HG03108 (cell line): ENCODE measurements around the gene TSKU.

Experiments used
- ATAC-seq: cut with Tn5 transposase; IDR thresholded peaks from one replicate; pipeline ENCODE4 v1.9.1; 2021; ENCODE audit warnings: moderate library complexity; ENCODE audit not compliant: unreplicated experiment

Gene TSKU

GRCh38 chr11:76750746-76751145 is 32.4 kb upstream of the TSKU start:
- no peak for ATAC-seq

DNA sequence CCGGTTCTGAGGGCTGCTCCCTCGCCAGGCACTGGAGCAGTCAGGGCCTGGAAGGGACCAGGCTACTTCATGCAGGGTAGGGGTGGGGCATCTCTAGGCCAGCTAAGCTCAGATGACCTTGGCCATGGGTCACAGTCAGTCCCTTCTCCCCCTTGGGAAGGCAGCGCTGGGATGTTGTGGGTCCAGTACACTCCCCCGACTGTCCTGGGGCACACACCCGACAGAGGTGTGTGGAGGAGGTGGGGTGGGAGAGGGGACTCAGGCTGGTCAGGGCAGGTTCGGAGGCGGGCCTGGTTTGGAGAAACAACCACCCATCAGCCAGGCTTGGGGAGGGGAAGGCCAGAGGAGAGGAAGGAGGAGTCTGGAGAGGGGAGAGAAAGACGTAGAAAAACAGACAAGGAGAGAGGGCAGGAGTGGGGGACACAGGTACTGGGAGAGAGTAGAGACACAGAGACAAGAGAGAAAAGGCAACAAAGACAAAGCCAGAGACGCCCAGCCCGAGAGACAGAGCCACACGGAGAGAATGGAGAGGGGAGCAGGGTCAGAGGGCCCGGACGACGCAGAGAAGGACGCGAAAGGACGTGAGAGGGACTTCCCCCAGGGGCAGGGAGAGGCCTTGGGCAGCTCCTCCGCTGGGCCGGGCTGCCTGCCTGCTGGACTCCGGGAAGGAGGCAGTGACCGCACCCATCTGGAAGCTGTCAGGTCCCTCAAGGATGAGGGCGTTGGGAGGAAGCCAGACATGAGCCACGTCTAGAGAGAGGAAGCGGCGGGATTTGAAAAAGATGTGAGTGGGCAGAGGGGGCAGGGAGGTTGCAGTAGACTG is 30.6 kb upstream of the TSKU start:
- no peak for ATAC-seq

- no peak for ATAC-seq
These were observed 29.7 kb upstream of the TSKU start for GRCh38 chr11:76753449-76753848.

- ATAC-seq, result no peak
These were observed 29.2 kb upstream of the TSKU start for GRCh38 chr11:76753950-76754349.

DNA sequence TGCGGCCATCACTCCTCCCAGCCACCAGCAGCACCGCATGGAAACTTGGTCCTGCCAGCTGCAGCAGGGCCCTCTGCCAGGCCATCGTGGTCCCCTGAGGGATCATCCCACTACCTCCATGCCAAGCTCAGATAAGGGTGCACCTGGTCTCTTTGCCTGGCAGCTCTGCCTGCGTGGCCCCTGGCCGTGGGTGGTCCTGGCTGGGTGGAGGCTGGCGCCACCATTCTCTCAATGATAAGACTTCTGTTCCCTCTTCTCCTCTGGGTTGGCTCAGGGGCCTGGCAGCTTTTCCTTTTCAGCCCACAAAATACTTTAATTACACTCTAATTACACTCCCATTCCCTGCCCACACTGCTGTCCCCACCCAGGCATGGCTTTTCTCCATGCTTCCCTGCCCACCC is 26.8 kb upstream of the TSKU start:
- no peak for ATAC-seq

- no peak for ATAC-seq
These were observed 24.8 kb upstream of the TSKU start for GRCh38 chr11:76758311-76758710.

GRCh38 chr11:76759092-76759491 is 24.1 kb upstream of the TSKU start:
- no peak for ATAC-seq

GRCh38 chr11:76759517-76759916 is 23.6 kb upstream of the TSKU start:
- no peak for ATAC-seq

- ATAC-seq, result no peak
These were observed 22.9 kb upstream of the TSKU start for GRCh38 chr11:76760236-76760635.

- ATAC-seq, result no peak
These were observed 21.3 kb upstream of the TSKU start for GRCh38 chr11:76761718-76762355.

GRCh38 chr11:76762356-76762752 is 20.8 kb upstream of the TSKU start:
- no peak for ATAC-seq

GRCh38 chr11:76762867-76763572 is 20.1 kb upstream of the TSKU start:
- ATAC-seq, result no peak

DNA sequence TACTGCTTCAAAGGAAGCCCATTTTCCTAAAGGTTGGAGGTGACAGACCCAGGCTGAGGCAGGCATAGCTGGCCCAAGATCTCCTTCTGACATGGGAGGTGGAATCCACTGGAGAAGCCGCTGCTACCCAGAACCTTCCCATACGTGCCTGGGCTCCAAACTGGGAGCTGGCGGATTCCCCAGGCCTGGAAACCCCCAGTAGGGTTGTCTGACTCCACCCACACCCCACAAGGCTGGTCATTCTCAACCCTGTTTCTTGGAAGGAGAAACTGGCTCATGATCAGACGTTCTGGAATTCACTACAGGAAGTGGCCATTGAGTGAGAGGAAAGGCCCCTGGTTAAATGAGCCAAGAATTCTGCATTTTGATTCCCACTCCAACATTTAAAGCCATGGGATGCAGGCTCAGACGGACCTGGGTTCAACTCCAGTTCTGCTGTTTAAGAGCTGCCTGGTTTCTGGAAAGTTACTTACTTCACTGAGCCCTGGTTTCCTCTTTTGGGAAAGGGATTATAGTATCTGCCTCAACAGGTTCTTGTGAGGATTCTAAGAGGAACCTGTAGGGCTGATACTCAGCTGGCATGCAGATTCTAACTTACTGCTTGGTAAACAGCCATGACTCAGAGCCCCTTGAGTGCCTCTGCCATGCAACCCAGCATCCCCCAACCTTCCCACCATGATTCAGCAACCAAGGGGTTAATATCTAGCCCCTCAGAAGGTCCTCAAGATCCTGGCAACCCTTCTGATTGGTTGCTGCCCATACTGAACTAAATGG is 19.4 kb upstream of the TSKU start:
- ATAC-seq, result no peak

DNA sequence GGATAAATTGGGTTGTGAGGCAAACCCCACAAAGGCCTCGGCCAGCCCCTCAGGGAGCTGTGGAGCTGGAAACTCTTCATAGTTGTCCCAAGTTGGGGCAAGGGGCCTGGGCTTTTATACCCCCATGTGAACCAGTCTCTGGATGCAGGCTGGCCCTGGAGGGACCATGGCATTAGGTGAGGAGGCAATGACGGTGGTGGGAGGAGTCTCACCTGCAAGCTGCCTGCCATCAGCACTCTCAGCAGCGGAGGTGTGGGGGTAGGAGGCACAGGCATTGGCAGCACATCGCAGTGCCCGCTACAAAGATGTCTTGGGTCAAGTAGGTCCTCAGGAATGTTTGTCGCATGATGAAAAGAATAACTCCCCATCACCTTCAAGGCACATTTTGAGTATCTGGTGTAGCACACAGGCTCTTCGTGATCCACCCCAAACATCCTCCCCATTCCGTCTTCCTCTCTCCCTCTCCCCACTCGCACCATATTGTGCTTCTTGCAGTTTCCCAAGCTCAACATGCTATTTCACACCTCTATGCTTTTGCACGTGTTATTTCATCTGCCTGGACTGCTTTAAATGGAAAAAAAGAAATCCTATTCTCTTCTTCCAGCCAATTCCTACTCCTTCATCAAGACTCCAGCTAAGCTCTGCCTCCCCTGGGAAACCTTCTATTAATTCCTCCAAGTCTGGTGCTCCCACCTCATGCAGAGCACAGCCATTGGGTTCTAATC is 18.1 kb upstream of the TSKU start:
- ATAC-seq, result no peak

DNA sequence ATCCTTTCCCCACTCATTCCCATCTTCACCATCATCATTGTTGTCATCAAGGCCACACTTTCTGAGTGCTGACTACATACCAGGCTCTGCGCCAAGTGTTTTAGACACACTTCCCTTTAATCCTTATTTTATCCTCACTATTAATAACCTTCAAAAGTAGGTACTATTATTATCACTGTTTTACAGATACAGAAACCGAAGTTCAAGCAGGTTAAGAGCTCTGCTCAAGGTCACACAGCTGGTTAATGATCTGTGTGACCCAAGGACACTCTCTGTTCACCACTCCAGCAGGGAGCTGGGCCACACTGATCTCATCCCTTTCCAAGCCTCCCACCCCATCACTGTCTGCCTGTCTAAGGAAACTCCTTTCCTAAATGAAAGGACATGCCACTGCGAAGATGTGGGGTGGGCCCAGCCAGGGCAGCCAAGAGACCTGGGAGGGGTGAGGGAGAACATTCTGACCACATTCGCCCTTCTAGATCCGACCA is 17.2 kb upstream of the TSKU start:
- ATAC-seq, result no peak

DNA sequence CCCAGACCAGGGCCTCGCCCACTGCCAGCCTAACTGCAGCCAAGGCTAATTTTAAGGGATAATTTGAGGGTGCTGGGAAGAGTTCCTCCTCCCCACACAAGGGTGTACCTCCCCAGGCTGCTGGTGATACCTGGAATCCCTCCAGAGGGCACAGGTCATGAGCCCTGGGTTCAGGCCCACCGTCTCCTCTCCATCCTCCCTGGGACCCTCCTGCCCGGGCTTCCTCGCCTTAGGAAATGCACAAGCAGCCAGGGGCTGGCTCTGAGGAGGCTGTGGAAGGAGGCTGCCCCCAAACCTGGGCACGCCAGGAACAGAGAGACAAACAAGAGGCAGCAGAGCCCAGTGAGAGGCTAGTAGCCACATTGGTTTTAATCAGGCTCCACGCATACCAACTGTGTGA is 16.6 kb upstream of the TSKU start:
- ATAC-seq, result no peak

GRCh38 chr11:76767659-76768058 is 15.5 kb upstream of the TSKU start:
- ATAC-seq, result no peak

GRCh38 chr11:76768088-76768908 is 14.9 kb upstream of the TSKU start:
- ATAC-seq, result no peak

DNA sequence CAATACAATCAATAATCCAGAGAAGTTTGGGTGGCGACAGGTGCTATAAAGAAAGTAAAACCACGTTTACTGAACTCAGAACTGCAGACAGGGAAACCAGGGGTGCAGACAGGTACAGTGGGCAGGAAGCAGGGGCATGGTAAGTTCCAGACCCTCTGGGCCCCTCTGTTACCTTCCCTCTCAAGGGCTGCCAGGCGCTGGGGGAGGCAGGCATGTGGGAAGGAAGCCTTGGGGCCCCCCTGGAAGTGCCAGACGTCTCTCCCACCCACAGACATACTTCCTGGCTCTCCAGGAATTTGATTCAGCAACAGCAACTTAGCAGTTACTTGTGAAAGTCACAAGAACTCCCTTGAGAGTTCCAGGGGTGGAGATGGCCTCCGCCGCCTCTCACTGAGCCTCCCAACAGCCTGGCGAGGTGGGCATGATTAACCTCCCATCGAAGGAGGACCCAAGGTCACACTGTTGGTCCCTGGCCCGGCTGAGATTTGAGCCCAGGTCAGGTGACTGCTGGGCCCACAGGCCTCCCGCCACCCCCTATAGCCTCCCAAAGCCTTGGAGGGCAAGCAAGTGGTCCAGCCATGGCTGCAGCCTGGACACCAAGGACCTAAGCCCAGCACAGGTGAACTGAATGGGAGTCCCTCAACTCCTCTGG is 14.1 kb upstream of the TSKU start:
- no peak for ATAC-seq
